IPS DF 4.7 (cell line): ENCODE measurements around the gene ARSH.
"Not testable (repeated sequence)": the region's sequence is repeated elsewhere in the genome, so short reads cannot be mapped to it uniquely, and the experiment has no call there.

ENCODE experiments used
- DNase-seq: peaks from one replicate; pipeline ENCODE4 v3.0.0-alpha.2; 2013; ENCODE audit warnings: low spot score; ENCODE audit errors: extremely low read depth

ARSH gene

DNA sequence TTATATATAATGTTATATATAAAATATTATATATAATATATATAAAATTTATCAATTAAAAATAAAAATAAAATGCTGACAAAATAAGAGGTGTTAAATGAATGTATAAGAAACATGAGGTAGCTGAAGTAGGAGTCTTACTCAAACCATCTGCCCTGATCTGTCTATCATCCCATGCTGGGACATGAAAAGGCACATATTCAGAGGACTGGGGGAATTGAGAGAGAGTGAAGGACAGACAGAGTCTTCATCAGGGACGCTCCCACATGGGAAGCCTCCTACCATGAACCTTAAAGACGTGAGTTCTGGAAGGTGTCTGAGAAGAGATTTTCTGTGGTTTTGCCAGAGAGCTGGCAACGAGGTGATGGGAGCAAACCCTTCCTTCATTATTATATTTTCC is 30.9 kb downstream of the ARSH start:
- DNase-seq, result no peak

DNA sequence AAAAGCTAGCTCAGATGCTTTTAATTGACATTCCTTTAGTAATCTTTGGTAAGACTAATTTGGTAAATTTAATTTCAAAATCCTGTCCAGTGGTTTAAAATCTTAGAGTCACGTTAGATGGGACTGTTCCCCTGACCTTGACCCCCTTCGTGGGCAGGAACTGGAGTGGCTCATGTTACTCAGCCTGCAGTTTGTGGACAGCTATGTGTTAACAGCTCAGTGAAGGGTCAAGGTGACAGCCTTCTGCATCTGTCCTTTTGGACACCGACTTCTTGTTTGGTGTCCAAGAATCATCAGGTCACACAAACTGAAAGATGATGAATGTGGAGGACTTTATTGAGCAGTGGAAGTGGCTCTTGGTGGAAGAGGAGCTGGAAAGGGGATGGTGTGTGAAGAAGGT is 37.9 kb downstream of the ARSH start:
- no peak for DNase-seq

DNA sequence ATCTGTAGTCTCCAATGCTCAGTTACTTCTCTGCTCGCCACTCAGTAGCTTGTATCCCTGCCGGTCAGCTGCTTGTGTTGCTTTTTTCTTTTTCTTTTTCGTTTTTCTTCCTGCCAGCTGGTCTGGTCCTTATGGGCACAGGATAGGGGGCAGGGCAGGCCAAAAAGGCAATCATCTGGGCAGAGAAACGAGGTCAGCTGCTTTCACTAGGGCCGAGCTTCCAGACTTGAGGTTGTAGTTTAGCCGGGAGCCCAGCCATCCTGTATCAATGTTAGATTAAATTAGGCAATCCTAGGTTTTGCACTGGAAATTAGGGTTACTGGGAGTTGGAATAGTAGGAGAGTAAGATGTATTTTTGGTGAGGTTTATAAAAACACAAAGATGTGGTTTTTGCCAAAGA is 38.3 kb downstream of the ARSH start:
- DNase-seq, result no peak

DNA sequence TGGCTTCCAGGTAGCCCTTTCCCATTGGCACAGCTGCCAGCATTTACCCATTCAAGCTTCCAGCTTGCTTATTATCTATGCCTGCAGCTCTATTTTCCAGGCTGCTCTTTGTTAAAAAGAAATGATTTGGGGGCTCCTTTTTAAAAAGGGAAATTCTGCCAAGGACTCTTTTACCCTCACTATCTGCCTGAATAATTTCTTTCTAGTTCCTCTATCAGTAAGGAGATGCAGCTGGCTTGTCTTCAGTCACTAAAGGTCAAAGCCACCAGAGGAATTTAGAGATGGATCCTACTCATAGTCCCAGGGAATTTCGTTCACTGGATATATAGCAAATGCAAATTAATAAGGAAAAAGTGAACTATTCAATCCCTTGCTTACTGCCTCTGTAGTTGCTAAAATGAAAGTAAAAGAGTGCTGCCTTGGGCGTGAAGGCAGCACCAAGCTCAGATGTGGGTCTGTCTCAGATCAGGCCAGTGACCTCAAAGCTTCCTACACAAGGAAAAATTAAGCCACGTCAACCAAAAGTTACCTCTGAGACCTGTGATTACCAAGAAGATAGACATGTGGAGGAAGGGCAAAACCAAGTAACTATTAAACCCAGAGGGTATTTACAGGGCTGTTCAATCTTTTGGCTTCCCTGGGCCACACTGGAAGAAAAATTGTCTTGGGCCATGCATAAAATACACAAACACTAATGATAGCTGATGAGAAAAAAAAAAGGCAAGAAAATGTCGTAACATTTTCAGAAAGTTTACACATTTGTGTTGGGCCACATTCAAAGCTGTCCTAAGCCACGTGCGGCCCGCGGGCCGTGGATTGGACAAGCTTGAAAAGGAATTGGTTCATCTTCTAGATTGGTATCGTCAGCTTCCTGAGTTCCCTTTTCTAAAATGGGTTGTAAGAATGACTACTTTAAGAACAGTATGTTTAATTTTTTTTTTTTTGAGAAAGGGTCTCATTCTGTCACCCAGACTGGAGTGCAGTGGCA is 40.2 kb downstream of the ARSH start:
- DNase-seq, result no peak

DNA sequence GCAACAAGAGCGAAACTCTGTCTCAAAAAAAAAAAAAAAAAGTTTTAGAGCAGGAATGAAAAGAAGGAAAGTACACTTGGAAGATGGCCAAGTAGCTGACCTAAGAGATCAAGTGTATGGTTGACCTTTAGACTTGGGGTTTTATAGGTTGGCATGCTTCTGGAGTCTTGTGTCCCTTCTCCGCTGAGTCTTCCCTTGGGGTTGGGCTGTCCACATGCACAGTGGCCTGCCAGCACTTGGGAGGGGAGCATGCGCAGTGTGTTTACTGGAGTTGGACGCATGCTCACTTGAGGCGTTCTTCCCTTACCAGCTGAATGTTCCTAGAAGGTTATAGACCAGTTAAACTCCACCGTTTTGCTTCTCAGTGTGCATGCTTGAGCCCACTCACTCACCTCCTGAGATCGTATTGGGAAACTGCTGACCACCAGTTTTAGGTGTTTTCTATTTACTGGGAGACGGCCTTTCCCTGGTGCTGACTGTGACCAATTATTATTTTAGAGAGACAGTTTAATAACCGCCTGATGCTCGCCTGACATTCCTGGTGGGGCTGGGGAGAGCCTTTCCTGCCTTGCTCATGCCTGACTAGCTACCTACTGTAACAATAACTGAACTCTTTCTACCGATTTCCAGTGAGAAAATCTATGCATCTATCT is 44.3 kb downstream of the ARSH start:
- not testable (repeated sequence) for DNase-seq

DNA sequence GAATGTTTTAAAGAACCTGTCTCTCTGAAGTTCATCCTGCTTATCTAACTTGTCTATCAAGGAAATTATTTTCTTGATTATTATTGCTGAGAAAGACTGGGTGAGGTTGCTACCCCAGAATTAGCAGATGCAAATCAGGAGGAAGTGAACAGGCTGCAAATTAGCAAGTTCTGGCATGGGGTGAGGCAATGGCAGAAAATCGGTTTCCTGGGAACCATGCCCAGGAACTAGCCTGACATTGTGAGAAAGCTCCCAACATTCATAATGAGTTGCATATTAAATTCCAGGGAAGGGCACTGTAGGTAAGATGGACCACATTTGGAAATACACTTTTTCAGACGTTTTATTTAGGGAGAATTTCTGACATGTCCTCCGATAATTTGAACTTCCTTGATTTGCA is 46.5 kb downstream of the ARSH start:
- DNase-seq, result no peak

DNA sequence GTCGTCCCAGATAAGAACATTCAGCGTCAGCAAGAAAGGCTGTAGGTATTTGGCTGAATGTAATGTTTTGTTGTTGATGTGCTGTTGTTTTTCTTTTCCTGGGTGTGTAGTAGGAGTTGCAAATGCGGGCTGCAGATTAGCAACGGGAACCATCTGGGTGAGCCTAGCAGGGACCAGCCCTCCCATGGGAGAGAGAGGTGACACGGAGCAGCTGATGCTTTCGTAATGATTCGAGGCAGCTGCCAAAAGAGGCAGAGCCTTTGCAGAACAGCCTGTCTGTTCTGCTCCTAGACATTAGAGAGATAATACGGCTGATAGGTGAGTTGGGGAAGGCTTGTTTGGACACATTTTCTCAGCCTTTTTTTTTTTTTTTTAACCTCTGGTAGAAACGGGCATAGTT is 60.2 kb downstream of the ARSH start:
- DNase-seq, result no peak

DNA sequence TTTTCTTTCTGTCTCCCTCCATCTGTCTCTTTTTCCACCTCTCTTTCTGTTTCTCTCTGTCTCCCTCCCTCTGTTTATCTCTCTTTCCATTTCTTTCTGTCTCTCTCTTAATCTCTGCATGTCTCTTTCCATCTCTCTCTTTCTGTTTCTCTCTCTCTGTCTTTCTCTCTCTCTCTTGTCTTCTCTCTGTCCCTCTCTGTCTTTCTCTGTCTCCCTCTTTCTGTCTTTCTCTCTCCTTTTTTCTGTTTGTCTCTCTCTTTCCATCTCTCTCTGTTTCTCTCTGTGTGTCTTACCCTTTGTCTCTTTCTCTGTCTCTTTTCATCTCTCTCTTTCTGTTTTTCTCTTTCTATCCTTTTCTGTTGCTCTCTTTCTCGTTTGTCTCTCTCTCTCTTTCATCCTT is 69.6 kb downstream of the ARSH start:
- DNase-seq, result no peak

DNA sequence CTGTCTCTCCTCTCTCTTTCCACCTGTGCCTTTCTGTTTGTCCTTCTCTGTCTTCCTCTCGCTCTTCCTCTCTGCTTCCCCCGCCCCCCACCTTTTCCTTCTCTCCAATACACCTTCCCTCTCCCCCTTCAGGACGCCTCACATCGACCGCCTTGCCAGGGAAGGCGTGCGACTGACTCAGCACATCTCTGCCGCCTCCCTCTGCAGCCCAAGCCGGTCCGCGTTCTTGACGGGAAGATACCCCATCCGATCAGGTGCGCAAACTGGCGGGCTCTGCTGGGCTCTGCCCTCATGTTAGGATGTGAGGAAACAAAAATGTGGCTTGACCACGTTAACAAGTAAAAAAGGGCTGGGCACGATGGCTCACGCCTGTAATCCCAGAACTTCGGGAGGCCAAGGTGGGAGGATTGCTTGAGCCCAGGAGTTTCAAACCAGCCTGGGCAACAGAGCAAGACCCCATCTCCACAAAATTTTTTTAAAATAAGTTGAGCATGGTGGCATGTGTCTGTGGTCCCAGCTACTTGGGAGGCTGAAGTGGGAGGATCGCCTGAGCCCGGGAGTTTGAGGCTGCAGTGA is 70.2 kb downstream of the ARSH start:
- no peak for DNase-seq
